G401 (cell line): ENCODE measurements around the gene MRTFB. TPM values are rescaled to one million over a fixed set of nuclear protein-coding genes. Genes with fewer than 3 reads are reported as not detected.

Experiments used
- DNase-seq: peaks from one replicate; pipeline ENCODE4 v3.0.0-alpha.2; 2015; ENCODE audit warnings: low spot score
- in situ Hi-C: cut with HindIII; loops from 2 replicates; pipeline ENCODE4 v1.10.0; 2016; ENCODE audit warnings: low sequenced_read_pairs, mixed read lengths
- total RNA-seq: library from RNA; depleted of rRNA; stranded (reverse); fragments of >200 nt; shearing (Covaris generic); gene quantifications from 2 replicates; pipeline ENCODE4 v1.2.3, GENCODE V29; 2014

Gene MRTFB
- total RNA-seq, 1 experiment from 2014 or later = 6.4 TPM

DNA sequence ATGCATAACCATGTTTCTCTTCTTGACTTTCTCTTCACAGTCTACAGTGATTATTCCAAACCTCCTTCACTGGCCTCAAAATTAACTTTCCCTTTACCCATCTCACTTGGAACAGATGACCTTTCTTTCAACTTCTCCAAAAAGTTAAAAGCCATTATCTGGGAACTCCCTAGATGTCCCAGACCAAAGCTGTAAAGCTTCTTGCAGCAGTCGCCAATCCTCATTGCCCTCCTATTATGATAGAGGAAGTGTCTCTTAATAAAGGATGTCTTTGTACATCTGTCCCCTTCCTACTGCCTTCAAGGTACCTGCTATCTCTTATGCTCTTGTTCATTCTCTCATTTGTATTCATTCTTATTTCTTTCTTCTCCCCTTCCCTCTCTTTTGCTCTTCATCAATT lies 127.5 kb downstream of the MRTFB start:
- DNase-seq = no peak
- in situ Hi-C loops = no loop called here

DNA sequence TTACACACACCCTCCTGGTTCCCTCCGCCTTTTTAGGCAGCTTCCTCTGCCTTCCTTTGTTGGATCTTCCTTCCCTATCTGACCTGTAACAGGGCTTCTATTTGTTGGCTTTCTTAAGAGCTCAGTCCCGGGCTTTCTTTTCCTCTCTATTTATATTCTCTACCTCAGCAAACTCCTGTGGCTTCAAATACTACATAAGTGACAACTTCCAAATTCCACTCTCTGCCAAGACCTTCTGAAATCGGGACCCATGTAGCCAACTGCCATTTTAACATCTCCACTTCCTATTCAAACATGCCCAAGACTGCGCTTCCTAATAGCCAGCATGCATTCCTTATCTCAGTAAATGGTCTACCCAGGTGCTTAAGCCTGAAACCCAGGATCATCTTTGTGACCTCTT lies 128.1 kb downstream of the MRTFB start:
- no peak for DNase-seq
- in situ Hi-C loops = no loop called here

DNA sequence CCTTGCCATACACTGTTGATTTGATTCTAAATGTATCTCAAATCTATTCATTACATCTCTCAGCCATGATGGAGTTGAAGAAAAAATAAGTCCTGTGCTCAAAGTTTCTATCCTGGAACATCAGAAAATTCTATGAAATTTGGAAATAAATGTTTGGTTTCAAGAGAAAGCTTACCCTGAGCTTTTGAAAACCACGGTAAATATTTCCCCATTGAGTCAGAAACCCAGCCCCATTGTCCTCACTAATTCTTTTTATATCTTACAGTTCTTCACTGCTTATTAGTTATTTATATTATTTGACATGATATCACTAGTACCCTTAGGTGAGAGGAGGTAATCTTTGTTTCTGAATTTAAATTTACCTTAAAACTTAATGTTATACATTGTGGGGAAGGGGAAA lies 128.5 kb downstream of the MRTFB start:
- DNase-seq = no peak
- in situ Hi-C loops = no loop called here

DNA sequence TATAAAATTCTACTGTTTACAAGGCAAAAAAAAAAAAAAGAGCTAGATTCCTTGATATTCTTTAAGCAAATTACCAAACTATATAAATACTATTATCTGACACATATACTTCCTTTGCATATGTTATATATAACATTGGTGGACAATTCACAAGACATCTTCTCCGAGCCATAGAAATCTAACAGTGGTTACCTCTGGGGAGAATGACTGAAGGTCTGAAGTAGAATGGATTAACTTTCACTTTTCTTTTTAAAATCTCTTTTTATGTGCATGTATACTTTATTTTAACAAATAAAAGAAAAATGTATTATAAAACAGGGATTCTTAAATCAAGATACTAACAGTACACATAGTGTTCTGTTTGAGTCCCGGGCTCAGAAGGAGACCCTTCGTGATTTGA lies 131.0 kb downstream of the MRTFB start:
- in situ Hi-C loops = no loop called here
- DNase-seq = no peak

DNA sequence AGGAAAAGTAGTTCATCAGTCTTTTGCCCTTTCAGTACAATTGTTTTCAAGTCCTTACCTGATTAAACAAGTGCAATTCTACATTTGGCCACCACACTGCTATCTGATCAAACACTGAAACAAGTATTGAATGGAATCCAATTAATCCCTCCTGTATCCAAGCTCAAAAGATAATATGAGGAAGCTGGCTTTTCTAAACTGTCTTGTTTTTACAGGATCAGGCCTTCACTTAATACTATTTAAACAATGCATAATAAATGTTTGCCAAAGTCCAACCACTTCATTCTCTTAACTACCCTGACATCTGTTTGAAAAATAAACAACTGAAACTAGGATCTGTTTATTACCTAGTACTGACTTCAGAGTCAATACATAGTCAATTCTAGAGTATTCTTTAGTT lies 131.6 kb downstream of the MRTFB start:
- no peak for DNase-seq
- in situ Hi-C loops = no loop called here

DNA sequence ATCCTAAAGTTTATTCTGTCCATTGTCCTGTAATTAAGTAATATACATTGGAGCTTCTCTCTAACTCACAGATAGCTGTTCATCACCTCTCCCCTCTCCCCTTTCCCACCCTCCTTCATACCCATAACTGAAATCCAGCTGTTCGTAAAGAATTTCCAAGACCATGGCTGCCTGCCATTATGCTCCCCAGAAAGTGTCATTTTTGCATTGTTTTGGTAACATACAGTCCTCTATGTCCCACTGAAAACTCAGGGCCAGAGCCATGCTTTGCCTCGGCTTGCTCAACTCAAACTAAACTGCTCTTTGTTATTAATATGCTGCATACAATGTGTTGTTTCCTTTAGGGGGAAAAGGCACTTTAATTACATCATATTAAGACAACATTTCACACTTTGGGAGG lies 132.0 kb downstream of the MRTFB start:
- in situ Hi-C loops = no loop called here

DNA sequence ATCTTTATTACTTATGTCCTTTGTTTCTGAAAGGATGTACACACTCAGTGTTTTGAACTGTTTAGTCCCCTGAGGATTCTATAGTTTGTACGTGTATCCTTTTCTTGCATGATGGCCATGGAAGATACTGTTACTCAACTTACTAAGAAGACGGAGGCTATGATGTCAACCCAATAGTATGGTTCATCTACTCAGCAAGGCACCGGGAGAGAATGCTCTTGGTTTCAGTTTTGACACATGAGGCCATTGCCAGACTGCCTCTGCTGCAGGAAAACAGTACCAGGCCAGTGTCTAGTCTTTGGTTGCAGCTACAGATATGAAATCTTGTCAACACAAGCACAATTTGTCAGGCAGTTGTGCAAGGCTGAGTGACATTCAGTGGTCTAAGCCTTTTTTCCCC lies 134.5 kb downstream of the MRTFB start:
- in situ Hi-C loops = no loop called here
- DNase-seq = no peak

More for the DNA sequence above, 132.0 kb downstream of the MRTFB start:
- no peak for DNase-seq

DNA sequence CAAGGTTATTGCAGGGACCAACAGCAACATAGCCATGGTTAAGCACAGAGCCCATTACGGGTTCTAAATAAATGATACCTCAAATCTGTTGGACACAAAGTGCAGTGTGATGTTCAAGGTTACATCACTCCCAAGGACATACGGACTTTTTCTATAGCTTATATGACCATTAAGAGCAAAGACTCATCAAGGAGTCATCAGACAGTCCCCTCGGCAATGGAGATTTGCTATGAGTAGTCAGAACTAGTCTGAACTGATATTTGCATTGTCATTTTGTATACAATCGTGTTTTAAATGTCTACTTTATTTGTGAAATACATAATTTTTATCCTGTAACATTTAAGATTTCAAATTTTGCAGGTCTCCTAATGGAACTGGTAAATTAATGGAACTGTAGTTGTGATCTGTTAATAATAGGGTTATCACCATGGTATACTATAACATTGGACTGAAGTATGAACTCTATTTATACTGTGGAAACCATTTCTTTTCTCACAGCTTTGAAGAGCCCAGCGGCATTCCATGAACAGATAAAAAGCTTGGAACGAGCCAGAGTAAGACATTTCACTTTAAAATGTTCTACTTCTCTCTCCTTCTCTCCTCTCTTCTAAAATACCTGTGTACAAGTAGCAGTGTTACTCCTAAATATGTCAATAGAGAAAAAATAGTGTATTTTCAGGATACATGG lies 140.9 kb downstream of the MRTFB start:
- no peak for DNase-seq
- in situ Hi-C loops = no loop called here

DNA sequence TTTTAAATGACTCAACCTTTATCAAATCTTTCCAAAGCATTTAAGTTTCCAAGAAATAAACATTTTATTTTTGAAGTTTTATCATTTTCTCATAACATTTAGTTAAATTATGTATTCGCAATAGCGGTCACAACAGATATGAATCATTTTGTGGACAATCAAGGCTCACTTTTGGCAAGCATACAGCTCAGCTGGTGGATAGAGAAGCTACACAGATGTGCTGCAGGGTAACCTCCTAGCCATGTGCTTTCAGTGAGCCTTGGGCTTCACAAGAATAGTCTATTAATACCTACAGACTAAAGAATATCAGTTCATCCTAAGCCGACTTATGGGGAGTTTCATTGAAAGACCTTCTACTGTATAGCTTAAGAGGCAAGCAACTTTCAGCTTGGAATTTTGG lies 144.8 kb downstream of the MRTFB start:
- in situ Hi-C loops = no loop called here
- DNase-seq = no peak

DNA sequence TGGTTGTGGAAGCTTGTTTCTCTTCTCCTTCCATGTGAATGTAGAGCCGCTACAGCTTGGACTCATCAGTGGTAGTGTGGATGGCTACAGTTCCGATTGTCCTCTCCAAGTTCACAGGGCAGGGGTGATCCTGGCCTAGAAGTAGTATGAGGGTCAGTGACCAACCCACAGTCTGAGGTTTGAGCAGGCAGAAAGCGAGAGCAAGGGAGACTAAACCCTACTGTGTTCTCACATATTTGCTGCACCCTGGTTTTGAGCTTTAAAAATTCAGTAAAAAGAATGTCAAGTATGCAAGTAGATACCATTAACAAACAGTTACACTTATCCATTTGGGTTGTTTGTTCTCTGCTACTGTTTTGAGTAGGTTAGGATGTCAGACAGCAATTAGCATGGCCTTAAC lies 148.9 kb downstream of the MRTFB start:
- in situ Hi-C loops = no loop called here
- DNase-seq = no peak

DNA sequence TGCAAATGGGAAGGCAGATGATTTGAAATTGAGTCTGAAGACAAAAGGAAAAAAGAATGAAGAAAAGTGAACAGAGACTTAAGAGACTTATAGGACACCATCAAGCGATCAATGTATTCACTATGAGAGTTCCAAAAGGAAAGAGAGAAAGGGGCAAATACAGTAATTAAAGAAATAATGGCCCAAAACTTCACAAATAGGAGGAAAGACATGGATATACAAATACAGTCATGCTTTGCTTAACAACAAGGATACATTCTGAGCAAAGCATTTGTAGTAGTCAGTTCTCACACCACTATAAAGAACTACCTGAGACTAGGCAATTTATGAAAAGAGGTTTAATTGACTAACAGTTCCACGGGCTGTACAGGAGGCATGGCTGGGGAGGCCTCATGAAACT lies 152.5 kb downstream of the MRTFB start:
- DNase-seq = no peak
- in situ Hi-C loops = no loop called here

DNA sequence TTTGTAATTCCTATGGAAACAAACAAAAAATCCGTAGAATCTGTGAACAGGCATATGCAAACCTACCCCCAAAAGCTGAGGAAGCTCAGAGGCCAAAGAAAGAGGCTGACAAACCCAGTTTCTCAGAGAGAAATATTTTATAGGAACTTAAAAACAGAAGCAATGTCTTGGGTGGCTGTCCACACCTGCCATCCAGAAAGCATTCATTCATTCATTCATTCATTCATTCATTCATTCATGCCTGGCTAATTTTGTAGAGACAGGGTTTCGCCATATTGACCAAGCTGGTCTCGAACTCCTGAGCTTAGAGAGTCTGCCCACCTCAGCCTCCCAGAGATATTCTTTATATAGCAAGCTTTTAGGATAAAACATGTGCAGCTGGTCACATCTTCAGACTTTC lies 154.3 kb downstream of the MRTFB start:
- in situ Hi-C loops = no loop called here
- no peak for DNase-seq

DNA sequence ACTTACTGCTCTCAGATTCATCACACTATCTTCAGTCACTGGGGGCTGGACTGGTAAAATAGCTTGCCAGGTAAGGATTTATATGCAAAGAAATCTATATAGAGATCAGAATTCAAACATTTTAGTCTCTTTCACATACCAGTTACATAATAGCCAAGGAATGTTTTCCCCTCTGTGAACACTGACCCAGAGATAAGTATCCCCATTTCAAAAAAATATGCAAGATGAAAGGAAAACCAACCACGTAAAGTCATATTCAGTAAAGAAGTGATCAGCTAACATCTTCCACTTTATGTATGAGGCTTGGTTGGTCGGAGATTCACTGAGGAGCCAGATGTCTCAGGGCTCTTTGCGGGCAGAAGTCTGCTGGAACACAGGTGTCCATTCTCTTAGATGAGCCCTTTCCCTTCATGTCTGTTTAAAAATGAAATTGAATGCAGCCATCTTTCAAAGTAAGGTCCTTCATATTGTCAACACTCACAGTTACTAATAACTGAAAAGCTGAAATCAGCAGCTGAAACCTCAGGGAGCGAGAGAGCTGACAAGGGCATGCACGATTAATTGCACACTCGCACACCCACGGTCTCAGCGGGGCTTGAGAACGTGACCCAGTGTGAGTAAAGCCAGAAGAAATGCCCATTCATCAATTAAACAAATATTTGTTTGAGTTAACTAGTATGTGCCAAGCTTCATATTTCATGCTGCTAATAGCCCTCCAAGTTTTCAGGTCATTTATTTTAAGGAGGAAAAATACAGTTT lies 161.2 kb downstream of the MRTFB start:
- DNase-seq = no peak

DNA sequence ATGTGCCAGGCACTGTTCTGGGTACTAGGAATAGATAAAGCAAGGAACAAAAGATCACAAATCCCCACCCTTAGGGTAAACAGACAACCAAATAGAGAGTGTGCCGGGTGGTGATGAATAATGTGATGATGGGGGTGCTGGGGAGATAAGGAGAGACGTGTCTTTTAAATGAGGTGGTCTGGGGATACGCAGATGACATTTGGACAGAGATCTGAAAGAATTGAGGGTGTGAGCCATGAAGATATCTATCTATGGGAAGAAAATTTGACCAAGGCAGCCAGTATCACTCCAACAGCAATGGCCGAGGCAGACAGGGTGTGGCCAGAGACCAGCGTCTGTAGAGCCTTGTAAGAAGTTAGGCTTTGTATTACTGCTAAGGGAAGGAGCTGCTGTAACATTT lies 165.3 kb downstream of the MRTFB start:
- DNase-seq = no peak
- in situ Hi-C loops = no loop called here

More for the DNA sequence above, 161.2 kb downstream of the MRTFB start:
- in situ Hi-C loops = no loop called here

DNA sequence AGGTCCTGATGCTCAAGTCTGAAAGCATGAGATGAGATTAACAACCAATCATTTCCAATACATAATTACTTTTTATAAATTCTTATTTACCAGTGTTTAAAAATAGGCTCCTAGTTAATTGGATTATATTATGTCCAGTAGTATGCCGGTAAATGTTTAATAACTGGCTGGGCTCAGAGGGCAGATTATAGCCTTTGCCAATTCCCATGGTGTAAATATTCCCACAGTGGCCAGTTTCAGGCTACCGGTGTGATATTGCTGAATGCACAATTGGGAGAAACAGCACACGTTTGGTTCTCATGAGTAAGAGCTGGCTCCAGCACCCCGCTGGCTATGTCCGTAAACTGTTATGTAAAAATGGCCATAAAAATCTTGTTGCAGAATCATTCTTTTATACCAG lies 167.6 kb downstream of the MRTFB start:
- in situ Hi-C loops = no loop called here
- DNase-seq = no peak

DNA sequence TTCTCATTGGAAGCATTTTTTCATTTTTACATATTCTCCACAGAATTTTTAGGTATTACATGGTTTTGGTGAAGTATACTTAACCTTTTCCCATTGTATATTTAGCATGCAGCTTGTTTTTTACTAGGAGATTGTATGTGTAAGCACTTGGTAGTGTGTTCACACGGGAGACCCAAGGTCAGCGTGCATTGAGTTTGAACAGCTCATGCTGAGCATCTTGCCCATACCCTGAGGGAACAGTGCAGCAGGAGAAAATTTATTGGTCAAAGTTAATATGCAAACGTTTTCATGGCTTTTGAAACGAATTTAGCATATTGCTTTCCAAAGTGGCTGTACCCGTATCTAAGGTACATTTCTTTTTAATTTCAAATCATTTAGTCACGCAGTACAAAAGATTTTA lies 168.7 kb downstream of the MRTFB start:
- in situ Hi-C loops = no loop called here
- no peak for DNase-seq

DNA sequence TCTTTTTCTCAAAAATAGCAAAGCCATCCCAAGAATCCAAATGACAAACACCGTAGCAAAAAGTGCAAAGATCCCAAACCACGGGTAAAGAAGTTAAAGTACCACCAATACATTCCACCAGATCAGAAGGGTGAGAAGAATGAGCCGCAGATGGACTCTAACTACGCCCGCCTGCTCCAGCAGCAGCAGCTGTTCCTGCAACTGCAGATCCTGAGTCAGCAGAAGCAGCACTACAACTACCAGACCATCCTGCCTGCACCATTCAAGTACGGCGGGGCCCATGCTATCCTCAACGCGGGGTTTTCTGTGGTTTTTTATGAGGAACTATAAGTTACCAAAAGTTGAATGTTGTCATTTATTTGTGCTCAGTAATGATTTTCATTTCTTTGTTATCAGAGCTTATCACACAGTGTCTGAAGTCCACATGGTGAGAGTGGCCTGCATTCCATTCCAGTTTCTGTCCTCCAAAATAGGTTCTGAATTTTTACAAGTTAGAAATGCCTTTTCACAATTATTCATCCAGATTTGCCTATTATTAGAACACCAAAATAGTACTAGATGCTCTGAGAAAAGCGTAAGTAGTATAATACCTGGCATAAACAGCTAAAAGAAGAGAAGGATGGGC lies 169.2 kb downstream of the MRTFB start:
- no peak for DNase-seq
- in situ Hi-C loops = no loop called here

DNA sequence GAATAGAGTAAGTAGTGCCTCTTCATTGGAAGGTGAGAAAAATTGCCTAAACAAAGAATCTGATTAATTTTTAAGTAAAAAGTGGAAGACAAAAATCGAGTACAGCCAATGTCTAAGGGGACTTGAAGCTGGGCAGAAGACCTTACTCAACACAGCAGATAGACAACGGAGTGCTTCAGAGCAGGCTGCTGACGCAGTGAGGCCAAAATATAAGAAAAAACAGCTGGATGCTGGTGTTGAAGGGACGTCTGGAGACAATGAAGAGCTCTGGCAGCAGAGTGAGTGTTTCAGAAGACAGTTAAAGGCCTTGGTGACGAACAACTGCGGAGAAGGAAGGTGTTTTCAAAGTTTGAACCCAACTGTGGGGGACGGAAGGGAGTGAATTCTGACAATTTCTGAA lies 169.8 kb downstream of the MRTFB start:
- DNase-seq = no peak
- in situ Hi-C loops = no loop called here

DNA sequence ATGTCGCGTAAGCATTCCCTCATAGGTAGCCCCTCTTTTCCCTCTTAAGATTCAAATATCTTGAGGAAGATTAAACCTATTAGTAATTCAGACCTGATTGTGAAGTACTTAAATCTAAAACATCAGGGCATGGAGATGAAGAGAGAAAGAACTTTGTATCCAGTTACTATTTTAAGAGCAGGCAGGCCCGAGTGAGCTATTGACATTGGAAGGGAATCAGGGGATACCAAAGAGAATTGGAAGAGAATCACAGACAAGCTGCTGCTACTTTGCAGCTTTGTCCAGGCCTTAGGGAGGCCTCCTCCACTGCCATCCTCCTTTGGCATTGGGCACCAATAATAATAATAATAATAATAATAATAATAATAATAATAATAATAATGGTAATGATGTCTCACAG lies 170.5 kb downstream of the MRTFB start:
- no peak for DNase-seq
- in situ Hi-C loops = no loop called here

DNA sequence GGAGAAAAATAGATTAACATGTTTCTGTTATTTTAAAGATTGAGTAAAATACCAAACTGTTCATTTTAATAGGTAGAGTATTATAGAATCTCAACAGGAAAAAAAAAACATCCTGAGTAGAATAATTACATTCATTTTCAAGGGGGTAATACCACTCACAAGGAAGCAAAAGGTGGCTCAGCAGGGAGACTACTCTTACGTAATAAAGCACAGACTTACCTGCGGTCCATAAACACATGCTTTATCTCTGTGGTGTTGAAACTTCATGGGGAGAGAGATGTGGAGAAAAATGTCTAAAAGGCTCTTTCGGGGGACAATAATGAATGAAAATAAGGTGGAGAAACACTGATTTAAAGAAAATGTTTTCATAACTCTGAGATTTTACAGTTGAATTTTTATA lies 171.7 kb downstream of the MRTFB start:
- in situ Hi-C loops = no loop called here
- no peak for DNase-seq
